ENCODE measurements around the gene UNC5A. TPM values are rescaled to one million over a fixed set of nuclear protein-coding genes. Genes with fewer than 3 reads are reported as not detected.

UNC5A gene
- total RNA-seq, 1 donor from 2014 or later: 2.8 TPM

- H3K9me3 Mint-ChIP-seq (ENCODE audit: low read depth): no peaks in the 10 kb centered on the region
- H3K27me3 Mint-ChIP-seq: peaks cover 32% of the 10 kb centered on the region
- peaks cover 7% of the 10 kb centered on the region for H3K4me1 Mint-ChIP-seq (ENCODE audit: low read depth)
- H3K36me3 Mint-ChIP-seq (ENCODE audit: insufficient read depth): no peaks in the 10 kb centered on the region
- H3K4me3 Mint-ChIP-seq (ENCODE audit: low read depth): no peak overlapping the region
- no peak overlapping the region for H3K27ac Mint-ChIP-seq
- TF ChIP-seq, protein P1, sequence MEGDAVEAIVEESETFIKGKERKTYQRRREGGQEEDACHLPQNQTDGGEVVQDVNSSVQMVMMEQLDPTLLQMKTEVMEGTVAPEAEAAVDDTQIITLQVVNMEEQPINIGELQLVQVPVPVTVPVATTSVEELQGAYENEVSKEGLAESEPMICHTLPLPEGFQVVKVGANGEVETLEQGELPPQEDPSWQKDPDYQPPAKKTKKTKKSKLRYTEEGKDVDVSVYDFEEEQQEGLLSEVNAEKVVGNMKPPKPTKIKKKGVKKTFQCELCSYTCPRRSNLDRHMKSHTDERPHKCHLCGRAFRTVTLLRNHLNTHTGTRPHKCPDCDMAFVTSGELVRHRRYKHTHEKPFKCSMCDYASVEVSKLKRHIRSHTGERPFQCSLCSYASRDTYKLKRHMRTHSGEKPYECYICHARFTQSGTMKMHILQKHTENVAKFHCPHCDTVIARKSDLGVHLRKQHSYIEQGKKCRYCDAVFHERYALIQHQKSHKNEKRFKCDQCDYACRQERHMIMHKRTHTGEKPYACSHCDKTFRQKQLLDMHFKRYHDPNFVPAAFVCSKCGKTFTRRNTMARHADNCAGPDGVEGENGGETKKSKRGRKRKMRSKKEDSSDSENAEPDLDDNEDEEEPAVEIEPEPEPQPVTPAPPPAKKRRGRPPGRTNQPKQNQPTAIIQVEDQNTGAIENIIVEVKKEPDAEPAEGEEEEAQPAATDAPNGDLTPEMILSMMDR (IDR thresholded peaks at IDR 0.05; ENCODE audit: unreplicated experiment): no peak
- DNase-seq (ENCODE audit: low spot score, unreplicated experiment): no peak
Measured at GRCh38 chr5:176883700-176884570, 73.6 kb downstream of the UNC5A start.

DNA sequence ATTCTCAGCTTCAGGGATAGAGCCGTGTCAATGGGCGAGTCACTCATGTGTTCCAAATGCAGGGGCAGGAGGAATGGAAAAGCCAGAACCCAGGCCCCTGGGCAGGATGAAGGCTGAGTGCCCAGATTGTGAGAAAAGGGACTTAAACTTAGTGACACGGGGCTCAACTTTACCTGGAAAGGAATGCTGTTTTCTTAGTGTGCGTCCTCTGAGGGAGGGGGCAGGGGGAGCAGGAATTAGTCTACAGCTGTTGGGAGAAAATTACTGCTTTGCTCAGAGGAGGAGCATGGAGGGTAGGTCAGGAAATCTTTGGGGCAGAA, 74.2 kb downstream of the UNC5A start:
- DNase-seq (ENCODE audit: low spot score, unreplicated experiment): no peak
- peaks cover 7% of the 10 kb centered on the region for H3K4me1 Mint-ChIP-seq (ENCODE audit: low read depth)
- TF ChIP-seq, protein P1 (IDR thresholded peaks at IDR 0.05; ENCODE audit: unreplicated experiment): no peak
- H3K9me3 Mint-ChIP-seq (ENCODE audit: low read depth): no peaks in the 10 kb centered on the region
- H3K27me3 Mint-ChIP-seq: peaks cover 32% of the 10 kb centered on the region
- no peak overlapping the region for H3K4me3 Mint-ChIP-seq (ENCODE audit: low read depth)
- no peaks in the 10 kb centered on the region for H3K36me3 Mint-ChIP-seq (ENCODE audit: insufficient read depth)
- H3K27ac Mint-ChIP-seq: no peak overlapping the region

DNA sequence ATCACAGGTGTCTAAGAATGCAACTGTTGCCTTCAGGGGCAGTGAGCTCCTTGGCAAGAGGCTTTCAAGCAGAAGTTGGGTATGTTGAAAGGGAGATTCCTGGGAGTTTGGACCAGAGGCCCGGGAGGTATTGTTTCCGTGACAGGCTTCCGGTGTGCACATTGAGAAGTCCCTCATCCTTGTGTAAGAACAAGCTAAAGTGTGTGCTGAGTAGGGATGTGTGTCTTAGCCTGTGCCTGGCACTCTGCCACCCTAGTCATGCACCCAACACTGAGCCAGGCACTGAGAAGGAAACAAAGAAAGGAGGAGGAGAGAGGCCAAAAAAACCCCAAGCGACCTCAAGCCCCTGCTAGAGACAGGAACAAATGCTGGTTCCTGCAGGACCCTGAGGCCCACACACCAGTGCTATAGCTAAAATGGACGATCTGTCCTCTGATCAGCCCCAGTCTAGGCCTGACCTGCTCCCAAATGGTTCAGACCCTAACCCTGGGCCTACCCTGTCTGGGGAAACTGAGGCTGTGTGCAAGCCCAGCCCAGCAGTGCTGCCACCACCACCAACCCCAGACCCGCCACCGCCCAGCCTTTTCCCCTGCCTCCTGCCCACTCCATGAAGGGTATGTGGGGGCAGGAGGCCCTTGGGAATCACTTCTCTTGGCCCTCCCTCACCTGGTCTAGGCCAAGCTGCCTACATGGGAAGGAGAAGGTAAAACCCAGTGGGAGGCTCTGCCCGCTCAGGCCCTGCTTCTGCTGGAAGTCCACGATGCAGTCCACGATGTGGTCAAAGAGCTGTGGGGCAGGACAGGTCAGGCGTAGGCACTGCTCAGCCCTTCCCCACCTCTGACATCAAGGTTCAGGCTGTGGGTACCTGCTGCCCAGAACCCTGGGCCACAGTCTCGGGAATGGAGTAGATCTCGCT, 76.2 kb downstream of the UNC5A start:
- Mint-ChIP-seq H3K4me3 (ENCODE audit: low read depth) (no peak overlapping the region), H3K36me3 (ENCODE audit: insufficient read depth) (no peaks in the 10 kb centered on the region), H3K9me3 (ENCODE audit: low read depth) (no peaks in the 10 kb centered on the region), H3K4me1 (ENCODE audit: low read depth) (peaks cover 7% of the 10 kb centered on the region), H3K27ac (no peak overlapping the region), H3K27me3 (peaks cover 38% of the 10 kb centered on the region)
- TF ChIP-seq, protein P1 (IDR thresholded peaks at IDR 0.05; ENCODE audit: unreplicated experiment): no peak
- DNase-seq (ENCODE audit: low spot score, unreplicated experiment): no peak

DNA sequence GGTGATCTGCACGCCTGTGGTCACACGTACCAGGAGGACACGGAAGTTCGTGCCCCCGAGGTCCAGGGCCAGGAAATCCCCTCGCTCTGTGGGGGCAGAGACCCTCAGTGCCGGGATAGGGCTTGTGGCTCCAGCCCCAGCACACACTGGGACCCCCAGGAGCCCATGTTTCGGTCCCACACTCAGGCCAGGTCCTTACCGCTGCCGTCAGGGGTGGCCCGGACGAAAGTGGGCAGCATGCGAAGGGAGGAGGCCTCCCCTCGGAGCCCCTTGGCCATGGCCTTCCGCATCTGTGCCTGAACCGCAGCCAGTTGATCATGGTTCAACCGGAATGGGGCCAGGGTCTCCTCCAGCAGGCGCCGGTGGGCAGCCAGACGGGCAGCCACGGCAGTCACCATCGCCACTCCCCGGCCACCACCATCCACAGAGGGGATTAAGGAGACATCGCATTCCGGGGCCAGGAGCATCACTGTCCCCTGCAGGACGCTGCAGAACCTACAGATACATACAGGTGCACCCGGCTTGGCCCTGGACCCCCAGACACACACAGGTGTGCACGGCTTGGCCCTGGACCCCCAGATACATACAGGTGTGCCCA, 77.0 kb downstream of the UNC5A start:
- Mint-ChIP-seq H3K27me3 (peaks cover 41% of the 10 kb centered on the region), H3K4me1 (ENCODE audit: low read depth) (peaks cover 7% of the 10 kb centered on the region), H3K27ac (no peak overlapping the region), H3K4me3 (ENCODE audit: low read depth) (no peak overlapping the region), H3K36me3 (ENCODE audit: insufficient read depth) (no peaks in the 10 kb centered on the region), H3K9me3 (ENCODE audit: low read depth) (no peaks in the 10 kb centered on the region)
- TF ChIP-seq, protein P1 (IDR thresholded peaks at IDR 0.05; ENCODE audit: unreplicated experiment): no peak
- DNase-seq (ENCODE audit: low spot score, unreplicated experiment): no peak

Measured in progenitor cell of endocrine pancreas (in vitro differentiated cells).